ENCODE measurements around the gene MALAT1.
"Not testable (repeated sequence)": the region's sequence is repeated elsewhere in the genome, so short reads cannot be mapped to it uniquely, and the experiment has no call there.

DNA sequence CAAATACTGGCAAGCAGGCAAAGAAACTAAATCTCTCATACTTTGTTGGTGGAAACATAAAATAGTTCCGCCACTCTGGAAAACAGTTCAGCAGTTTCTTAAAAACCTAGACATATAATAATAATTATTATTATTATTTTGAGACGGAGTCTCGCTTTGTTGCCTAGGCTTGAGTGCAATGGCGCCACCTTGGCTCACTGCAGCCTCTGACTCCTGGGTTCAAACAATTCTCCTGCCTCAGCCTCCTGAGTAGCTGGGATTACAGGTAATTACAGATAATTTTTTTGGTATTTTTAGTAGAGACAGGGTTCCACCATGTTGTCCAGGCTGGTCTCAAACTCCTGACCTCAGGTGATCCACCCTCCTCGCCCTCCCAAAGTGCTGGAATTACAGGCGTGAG is 31.5 kb upstream of the MALAT1 start:
- not testable (repeated sequence) for TF ChIP-seq POLR2A (IDR thresholded peaks at IDR 0.05; ENCODE audit: low read length); GATA1 (IDR thresholded peaks at IDR 0.05; ENCODE audit: low read depth, low read length)

Data from erythroblast (primary cell).